Stimulated activated CD8-positive, alpha-beta memory T cell treated with anti-CD3 and anti-CD28 coated beads, Interleukin-2, amount 100 ng/mL, for 1 hour (primary cell): ENCODE results near the gene GRPEL2.

Source experiments
- DNase-seq, 2 donors: peaks; one replicate each; pipeline ENCODE4 v3.0.0-alpha.2; 2020; ENCODE audit warnings: low read depth in 2 of 2

Gene GRPEL2

DNA sequence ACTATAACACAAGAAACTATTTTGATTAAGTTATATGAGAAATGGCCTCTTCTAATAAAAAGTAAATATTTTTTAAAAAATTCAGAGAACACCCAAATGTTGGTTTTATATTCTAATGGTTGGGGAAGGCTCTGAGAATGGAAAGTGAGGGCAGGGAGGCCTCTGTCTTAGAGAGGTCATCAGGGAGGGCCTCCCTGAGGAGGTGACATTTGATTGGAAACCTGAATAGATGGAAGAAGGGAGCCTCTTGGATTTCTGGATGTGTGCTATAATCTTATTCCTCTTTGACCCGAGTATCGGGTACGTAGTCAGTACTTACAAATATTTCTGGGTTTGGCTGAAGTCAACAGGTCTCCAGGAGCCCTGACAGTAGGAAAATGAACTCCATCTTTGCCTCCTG lies 26.1 kb upstream of the GRPEL2 start:
- DNase-seq, result no peak

DNA sequence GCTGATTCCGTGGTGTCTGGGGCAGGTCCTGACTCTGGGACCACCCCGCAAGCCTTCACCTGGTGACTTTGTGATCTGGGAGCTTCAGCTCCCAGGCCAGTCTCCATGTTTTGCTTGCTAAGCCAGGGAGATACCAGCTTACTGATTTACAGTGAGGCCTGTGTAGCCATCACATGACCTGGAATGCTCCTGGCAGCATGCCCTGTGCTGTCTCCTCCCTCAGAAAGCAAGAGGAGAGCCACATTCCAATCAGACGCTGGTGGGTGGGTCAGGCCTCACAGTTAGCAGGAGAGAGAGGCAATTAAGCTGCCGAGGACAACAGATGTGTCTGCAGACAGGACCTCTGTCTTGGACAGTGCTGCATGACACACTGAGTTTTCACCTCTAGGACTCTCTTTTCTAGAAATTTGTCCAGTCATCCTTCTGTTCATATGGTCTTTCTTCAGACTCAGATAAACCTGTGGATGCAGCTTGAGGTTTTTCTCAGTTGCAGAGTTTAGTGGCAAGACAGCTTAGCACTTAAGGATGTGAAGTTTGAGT lies 24.4 kb upstream of the GRPEL2 start:
- DNase-seq, result no peak

DNA sequence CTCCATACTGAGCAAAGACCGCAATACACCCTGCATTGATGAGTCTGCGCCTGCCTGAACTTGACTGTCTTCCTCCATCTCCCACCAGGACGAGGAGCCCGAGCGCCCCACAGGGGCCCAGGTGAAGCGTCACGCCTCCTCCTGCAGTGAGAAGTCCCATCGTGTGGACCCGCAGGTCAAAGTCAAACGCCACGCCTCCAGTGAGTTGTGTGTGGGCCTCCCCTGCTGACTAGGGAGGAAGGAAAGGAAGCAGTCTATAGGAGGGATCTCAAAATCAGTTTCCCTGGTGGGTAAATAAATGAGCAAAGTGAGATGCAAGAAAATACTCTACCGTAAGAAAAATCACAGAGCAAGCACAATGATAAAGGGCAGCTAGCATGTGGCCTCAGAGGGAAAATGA lies 22.8 kb upstream of the GRPEL2 start:
- DNase-seq, result no peak

DNA sequence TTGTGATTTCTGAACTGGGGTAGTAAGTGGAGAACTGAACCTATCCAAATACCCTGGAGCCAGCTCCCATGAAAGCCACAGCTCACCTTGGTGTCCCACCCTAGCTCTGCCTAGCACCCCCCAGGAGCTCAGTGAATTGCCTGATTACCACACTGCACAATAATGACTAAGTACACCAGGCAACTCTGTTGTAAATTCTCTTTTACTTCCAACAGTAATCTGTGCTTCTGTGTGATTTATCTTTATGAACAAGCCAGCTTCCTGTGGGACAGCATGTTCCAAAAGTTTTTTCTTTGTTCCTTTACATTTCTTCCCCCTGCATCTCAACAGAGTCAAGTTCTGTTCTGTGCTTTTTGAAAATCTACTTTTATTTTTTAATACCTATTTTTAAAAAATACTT lies 22.1 kb upstream of the GRPEL2 start:
- DNase-seq, result no peak

DNA sequence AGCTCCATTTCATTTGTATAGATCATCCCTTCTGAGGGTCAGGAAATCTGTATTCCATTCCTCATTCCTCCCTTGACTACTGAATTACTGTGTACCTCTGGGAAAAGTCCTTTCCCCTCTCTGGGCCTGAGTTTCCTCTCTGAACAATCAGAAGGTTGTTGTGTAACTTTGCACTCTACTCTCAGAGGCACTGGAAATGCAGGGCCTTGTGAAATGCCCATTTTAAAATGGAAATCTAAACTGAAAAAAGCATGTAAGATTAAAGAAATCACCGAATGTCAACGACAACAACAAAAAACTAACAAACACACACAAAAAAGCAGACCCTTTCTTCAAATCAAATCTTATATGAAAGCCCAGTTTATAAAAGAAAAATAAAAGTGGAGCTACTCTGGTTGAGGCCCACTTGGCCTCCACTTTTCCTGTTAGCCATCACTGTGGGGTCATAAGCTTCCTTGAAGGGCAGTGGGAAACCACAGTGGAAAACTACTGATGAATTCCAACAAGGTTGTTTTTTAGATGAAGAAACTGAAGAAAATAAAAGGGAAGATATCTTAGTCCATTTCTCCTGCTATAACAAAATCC lies 21.6 kb upstream of the GRPEL2 start:
- DNase-seq, result no peak

DNA sequence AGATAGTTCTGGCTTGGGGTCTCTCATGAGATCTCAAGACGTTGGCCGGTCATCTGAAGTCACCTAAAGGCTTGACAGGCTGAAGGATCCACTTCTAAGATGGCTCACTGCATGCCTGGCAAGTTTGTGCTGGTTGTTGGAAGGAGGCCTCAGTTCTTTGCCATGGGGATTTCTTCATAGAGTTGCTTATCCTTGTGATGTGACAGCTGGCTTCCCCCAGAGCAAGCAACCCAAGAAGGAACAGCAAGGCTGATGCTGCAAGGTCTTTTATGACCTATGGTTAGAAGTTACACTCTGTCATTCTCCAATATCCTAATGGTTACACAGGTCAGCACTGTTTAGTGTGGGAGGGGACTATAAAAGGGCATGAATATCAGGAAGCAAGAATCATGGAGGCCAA lies 20.7 kb upstream of the GRPEL2 start:
- no peak for DNase-seq

DNA sequence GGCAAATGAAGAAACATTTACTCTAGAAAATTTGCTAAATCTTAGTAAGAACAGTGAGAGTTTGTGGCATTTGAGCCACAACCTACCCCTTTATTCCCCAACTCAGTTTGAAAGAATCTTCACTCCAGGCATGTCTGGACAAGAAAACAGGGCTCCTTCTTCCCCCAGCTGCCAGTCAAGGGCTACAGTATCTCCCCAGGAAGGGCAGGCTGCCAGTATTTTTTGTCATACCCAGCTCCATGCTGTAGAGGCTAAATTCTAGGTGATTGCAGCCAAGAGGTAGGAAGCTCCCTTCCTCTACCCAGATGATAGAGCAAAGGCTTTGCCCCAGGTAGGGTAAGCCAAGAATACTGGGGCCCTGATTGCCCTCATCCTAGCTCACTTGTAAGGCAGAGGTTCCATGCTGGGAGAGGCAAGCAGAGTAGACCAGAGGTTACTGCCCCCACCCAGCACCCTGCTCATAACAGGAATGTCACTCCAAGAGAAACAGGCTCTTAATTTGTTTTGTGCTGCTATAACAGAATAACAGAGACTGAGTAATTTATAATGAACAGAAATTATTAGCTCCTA lies 20.0 kb upstream of the GRPEL2 start:
- DNase-seq, result no peak

DNA sequence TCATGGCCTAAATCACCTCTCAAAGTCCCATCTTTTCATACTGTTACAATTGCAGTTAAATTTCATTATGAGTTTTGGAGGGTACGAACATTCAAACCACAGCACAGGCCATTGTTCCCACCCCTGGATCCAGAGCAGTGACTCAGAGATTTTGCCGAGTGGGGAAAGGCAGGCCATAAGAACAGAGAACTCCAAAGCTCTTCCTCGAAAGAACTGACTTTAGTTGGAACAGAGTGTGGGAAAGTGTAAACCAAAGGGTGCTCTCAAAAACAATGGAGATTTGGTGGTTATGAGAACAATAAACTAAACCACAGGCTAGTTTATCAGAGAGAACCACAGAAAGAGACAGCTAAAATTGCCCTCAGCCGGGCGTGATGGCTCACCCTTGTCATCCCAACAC lies 19.4 kb upstream of the GRPEL2 start:
- DNase-seq, result no peak

DNA sequence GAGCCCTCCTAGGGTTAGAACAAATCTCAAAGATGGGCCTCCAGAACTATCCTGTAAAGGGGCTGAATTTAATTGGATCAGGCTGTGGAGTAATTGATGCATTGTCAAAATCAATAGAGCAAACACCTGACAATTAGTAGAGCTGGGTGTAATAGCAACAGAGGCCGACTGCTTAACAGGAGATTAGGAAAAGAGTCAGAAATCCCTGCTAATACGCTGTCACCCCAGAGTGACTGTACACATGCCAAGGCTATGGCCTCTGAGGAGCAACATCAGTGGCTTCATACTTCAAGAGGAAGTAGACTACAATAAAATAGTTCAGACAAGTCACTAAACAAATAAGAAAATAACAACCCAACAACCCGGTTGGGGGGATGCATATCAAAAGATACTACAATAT lies 18.7 kb upstream of the GRPEL2 start:
- DNase-seq, result no peak

DNA sequence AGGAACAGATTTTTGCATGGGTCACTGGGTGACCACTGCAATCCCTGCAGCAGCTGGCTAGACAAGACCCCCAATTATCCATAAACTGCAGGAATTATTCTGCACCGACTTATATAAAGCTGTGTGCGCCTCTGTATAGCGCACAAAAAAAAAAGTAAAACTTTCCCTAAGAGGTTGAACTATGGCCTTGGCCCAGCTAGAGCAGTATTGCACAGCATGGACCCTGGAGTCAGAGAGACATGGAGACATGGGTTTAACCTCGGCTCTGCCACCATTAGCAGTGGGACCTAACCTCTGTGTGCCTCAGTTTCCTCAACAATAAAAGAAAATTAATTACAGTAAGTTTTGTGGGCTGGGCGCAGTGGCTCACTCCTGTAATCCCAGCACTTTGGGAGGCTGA lies 17.1 kb upstream of the GRPEL2 start:
- DNase-seq, result no peak

DNA sequence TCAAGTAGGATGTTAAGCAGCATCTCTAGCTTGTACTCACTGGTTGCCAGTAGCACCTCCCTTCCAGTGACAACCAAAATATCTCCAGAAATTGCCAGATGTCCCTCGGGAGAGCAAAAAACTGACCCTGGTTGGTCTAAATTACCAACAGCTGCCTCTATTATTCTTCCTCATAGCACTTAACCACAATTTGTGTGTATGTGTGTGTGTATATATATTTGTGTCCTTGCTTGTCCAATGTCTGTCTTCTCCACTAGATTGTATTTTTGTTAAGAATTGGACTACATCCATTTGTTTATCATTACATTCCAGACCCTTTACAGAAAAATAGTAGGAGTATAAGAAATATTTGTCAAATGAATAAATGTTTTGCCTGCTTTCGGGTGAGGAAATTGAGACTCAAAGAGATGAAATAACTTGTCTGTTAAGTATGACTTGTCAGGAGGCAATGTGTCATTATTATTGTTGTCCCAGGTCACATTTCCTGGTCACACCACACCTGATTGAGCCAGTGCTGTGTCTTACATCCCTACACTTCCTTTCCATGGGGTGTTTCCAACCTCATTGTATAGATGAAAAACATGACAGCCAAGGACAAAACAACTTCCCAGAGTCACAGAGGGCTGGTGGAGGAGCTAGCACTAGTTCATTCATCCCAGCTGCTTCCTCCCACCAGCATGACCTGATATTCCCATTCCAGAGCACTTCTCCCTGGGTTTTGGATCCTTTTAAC lies 11.4 kb upstream of the GRPEL2 start:
- no peak for DNase-seq

DNA sequence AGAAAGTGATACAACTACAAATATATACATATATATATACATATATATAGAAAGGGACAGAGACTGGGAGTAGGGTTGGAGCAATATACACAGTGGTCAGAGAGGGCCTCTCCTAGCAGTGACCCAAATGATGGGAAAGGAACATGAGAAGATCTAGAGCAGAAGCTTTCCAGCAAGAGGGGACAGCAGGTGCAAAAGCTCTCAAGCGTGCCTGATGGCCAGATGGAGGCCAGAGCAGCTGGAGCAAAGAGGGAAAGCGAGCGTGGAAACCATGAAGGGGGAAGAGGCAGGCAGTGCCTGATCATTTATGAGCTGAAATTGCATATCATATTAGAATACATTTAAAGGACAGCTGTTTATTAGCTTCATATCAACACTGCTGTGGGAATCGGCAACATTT lies 7.6 kb upstream of the GRPEL2 start:
- no peak for DNase-seq

DNA sequence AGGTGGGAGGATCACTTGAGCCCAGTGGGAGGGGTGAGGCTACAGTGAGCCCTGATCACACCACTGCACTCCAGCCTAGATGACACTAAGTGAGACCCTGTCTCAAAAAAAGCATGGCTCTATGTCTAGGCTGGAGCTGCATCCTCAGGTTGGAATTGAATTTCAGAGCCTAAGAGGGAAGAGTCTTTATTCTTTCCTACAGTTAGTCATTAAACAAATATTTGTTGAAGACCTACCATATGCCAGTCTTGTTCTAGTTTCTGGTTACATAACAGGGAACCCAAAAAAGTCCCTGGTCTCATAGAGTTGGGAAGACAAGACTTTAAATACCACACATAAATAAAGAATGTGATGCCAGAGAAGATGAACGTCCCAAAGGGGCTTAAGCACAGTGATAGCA lies 6.9 kb upstream of the GRPEL2 start:
- no peak for DNase-seq

DNA sequence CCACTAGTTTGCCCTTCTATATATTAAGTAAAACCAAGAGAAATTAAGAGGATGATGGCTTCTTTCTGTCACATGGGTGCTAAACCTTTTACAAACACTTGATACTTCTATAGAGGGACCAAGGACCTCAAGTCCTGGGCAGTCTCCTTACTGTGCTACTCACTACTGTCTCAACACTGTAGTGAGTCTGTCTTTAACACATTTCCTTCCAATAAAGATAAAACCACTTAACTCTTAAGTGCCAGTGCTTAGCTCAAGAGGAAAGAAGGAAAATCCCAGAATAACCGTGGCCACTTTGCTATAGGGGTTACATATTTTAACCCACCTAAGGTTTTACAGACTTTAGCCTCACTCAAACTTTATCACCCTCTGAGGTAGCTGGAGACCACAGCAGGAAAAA lies 4.4 kb upstream of the GRPEL2 start:
- no peak for DNase-seq

DNA sequence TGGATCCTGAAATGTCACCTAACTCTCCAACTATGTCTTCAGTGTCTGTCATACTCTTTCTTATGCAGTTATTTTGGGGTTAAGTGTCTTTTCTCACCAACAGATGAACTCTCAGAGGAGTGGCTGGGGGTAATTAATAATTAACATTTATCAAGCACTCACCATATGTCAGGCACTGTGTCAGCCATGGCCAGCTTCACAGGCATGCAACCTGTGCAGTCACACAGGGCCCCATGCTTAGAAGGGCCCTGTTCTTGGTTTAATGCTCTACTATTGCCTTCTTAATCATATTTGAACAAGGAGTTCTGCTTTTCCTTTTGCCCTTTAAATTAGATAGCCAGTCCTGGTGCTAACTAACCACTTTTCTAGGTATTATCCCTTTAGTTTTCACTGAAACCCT lies 3.4 kb upstream of the GRPEL2 start:
- DNase-seq, result no peak

DNA sequence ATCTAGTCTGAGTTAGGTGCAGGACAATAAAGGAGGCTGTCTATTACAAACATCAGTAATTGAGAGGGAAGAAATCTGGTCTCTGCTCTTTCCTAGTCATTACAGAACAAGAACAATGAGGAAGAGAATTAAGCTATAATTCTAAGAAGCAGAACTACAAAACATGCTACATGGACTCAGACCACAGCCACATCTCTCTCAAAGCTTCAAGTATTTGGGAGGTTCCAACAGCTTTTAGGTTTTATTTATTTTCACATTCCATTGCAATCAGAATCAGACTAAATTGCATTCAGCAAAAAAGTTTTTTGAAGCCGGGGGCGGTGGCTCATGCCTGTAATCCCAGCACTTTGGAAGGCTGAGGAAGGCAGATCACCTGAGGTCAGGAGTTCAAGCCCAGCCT lies 1.1 kb upstream of the GRPEL2 start:
- no peak for DNase-seq

DNA sequence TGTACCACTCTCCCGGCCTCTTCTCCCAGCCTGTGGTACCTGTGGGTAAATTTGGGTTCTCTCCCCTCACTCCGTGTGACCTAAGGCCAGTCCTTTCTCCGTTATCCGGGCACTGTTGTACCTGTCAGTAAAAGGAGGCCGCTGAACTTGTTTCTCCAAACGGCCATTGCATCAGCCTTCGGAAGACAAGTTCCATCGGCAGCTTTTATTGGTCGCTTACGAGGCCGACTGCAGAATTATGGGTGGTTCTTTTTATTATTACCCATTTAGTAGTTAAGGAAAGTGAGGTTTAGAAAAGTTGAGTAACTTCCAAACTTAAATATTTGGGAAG lies 558 bp downstream of the GRPEL2 start:
- DNase-seq, result no peak

DNA sequence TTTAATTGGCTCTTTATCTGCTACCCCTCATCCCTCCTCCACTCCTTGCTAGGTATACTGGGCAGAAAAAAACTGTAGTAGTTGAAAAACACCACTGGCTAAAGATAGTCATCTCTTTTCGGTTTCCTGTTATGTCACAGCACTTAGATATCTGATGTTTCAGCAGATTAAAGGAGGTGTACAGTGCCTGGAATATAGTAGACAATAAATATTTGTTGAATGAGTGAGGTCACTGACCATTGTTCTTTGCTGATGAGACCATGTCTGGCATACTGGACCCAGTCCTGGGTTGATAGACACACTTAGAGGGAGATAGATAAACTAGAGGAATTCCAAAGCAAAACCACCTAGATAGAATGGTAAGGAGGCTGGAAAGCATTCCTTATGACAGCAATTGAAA lies 3.2 kb downstream of the GRPEL2 start:
- no peak for DNase-seq

DNA sequence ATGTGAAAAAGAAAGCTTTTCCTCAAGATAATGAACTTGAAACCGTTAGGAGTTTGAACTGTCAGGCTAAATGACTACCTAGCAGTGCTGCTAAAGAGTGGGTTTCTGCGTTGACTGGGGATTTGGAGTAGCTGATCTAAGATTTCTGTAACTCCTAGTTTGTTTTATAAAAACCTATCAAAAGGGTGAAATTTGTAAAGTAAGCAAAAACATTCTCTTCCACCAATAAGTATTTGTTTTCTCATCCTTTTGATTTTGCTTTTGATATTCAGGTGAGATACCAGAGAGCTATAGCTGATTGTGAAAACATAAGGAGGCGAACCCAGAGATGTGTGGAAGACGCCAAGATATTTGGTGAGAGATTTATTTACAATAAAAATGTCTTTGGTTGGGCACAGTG lies 4.1 kb downstream of the GRPEL2 start:
- no peak for DNase-seq

DNA sequence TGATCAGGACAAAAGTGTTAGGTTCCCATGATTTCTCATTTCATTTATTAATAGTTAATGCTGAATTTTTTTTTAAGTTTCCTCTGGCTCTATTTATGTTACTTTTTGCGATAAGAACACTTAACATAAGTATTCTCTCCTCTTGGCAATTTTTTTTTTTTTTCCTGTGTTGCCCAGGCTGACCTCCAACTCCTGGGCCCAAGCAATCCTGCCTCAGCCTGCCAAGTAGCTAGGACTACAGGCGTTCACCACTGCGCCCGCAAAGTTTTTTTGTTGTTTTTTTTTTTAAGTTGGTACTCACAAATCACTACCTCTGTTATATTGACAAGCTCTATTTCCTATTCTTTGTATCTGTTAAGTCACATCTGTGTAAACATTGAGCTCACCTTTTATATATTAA lies 6.9 kb downstream of the GRPEL2 start:
- no peak for DNase-seq

DNA sequence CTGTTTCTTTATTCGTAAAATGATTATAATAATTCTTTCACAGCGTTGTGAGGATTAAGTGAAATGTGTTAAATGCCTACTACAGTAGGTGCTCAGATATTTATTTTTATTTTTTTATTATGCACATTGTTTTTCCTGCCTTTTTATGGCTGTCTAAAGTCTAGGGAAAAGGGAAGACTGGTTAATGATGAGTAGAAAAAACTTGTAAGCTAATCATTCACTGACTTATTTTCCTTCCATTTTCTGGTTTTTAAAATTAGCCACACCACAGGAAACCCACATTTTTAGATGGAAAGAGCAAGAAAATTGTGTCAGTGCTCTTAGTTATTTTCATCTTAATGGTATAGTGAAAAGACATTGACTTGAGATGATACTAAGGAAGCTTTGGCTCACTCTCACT lies 8.6 kb downstream of the GRPEL2 start:
- no peak for DNase-seq

DNA sequence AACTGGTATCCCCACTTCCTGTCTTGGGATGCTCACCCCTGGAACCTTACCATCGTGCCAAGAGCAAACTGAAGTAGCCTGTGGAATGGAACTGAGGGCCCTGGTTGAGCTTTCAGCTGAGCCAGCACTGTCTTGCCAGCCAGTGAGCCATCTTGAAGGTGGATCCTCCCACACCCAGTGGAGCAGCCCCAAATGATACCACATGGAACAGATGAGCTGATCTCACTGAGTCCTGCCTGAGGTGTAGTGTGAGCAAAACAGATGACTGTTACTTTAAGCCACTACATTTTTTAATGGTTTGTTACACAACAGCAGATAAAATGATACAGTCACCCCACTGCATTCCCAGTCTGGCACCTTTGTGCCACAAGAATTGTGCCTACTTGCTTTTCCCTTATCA lies 10.4 kb downstream of the GRPEL2 start:
- DNase-seq, result no peak

DNA sequence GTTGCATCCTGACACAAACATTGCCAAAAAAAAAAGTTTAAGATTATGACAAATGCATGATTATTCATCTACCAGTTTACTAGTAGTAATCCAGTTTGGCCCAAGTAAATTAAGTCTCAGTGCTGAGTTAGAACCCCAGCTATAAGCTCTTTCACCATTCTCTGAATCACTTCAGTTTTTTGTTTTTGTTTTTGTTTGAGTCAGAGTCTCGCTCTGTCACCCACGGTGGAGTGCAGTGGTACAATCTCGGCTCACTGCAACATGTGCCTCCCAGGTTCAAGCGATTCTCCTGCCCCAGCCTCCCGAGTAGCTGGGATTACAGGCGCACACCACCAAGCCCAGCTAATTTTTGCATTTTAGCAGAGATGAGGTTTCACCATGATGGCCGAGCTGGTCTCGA lies 11.1 kb downstream of the GRPEL2 start:
- DNase-seq, result no peak
